ENCODE results near the gene ZNF319. TPM values are rescaled to one million over a fixed set of nuclear protein-coding genes. Genes with fewer than 3 reads are reported as not detected.

ZNF319 gene
- total RNA-seq, 2 experiments from 2014 or later: 5.6 to 7.0 TPM

GRCh38 chr16:57962756-57963155 is 37.7 kb downstream of the ZNF319 start:
- DNase-seq (no peak), ATAC-seq (no peak)
- Mint-ChIP-seq H3K27ac (no peak overlapping the region), H3K9me3 (no peaks in the 10 kb centered on the region), H3K36me3 (ENCODE audit: low read depth) (no peaks in the 10 kb centered on the region), H3K27me3 (no peaks in the 10 kb centered on the region), H3K4me3 (no peak overlapping the region), H3K4me1 (ENCODE audit: low read depth) (no peaks in the 10 kb centered on the region)
- no peak for TF ChIP-seq CTCF (IDR thresholded peaks at IDR 0.05)
- ChIA-PET CTCF (no interaction called here), POLR2A (no interaction called here)
- intact Hi-C loops (cut with micrococcal nuclease): no loop called here

- Mint-ChIP-seq H3K4me3 (no peak overlapping the region), H3K36me3 (ENCODE audit: low read depth) (no peaks in the 10 kb centered on the region), H3K27ac (no peak overlapping the region), H3K9me3 (no peaks in the 10 kb centered on the region), H3K27me3 (no peaks in the 10 kb centered on the region), H3K4me1 (ENCODE audit: low read depth) (no peaks in the 10 kb centered on the region)
- CTCF ChIA-PET: no interaction called here
- POLR2A ChIA-PET: no interaction called here
- intact Hi-C loops (cut with micrococcal nuclease): no loop called here
- ATAC-seq: no peak
- no peak for TF ChIP-seq CTCF (IDR thresholded peaks at IDR 0.05)
- no peak for DNase-seq
These were observed 38.4 kb downstream of the ZNF319 start for GRCh38 chr16:57962046-57962445.

- Mint-ChIP-seq H3K4me1 (ENCODE audit: low read depth) (no peaks in the 10 kb centered on the region), H3K9me3 (no peaks in the 10 kb centered on the region), H3K27me3 (no peaks in the 10 kb centered on the region), H3K4me3 (no peak overlapping the region), H3K27ac (no peak overlapping the region), H3K36me3 (ENCODE audit: low read depth) (no peaks in the 10 kb centered on the region)
- TF ChIP-seq CTCF (IDR thresholded peaks at IDR 0.05): no peak
- ChIA-PET POLR2A (no interaction called here), CTCF (no interaction called here)
- intact Hi-C loops (cut with micrococcal nuclease): no loop called here
- no peak for ATAC-seq
- DNase-seq: no peak
These were observed 38.9 kb downstream of the ZNF319 start for GRCh38 chr16:57961538-57961937.

GRCh38 chr16:57960826-57961472 is 39.5 kb downstream of the ZNF319 start:
- H3K27me3 Mint-ChIP-seq: no peaks in the 10 kb centered on the region
- no peak for ATAC-seq
- no peak for DNase-seq
- intact Hi-C loops (cut with micrococcal nuclease): no loop called here
- H3K4me3 Mint-ChIP-seq: no peak overlapping the region
- H3K27ac Mint-ChIP-seq: no peak overlapping the region
- no peak for TF ChIP-seq CTCF (IDR thresholded peaks at IDR 0.05)
- no peaks in the 10 kb centered on the region for H3K36me3 Mint-ChIP-seq (ENCODE audit: low read depth)
- CTCF ChIA-PET: no interaction called here
- H3K9me3 Mint-ChIP-seq: no peaks in the 10 kb centered on the region
- POLR2A ChIA-PET: no interaction called here
- H3K4me1 Mint-ChIP-seq (ENCODE audit: low read depth): no peaks in the 10 kb centered on the region

- Mint-ChIP-seq H3K27me3 (no peaks in the 10 kb centered on the region), H3K36me3 (ENCODE audit: low read depth) (no peaks in the 10 kb centered on the region), H3K9me3 (no peaks in the 10 kb centered on the region), H3K4me1 (ENCODE audit: low read depth) (no peaks in the 10 kb centered on the region), H3K27ac (no peak overlapping the region), H3K4me3 (no peak overlapping the region)
- ChIA-PET CTCF (no interaction called here), POLR2A (no interaction called here)
- intact Hi-C loops (cut with micrococcal nuclease): no loop called here
- DNase-seq (no peak), ATAC-seq (no peak)
- no peak for TF ChIP-seq CTCF (IDR thresholded peaks at IDR 0.05)
These were observed 40.2 kb downstream of the ZNF319 start for GRCh38 chr16:57960310-57960709.
